GM12891 (cell line): Measurements from ENCODE around the gene BRD3.

Experiments used
- POLR2A ChIP-seq: IDR thresholded peaks from 2 replicates; pipeline ENCODE4 v1.6.1; 2011; ENCODE audit warnings: low read depth, low read length, control low read depth
- POLR2AphosphoS5 ChIP-seq: IDR thresholded peaks from 2 replicates; pipeline ENCODE4 v1.6.1; 2011; ENCODE audit warnings: low read depth, low read length, control low read depth
- POU2F2 ChIP-seq: IDR thresholded peaks from 2 replicates; pipeline ENCODE4 v1.6.1; 2011; ENCODE audit warnings: low read depth, mild to moderate bottlenecking, control low read depth, low read length, moderate library complexity

DNA sequence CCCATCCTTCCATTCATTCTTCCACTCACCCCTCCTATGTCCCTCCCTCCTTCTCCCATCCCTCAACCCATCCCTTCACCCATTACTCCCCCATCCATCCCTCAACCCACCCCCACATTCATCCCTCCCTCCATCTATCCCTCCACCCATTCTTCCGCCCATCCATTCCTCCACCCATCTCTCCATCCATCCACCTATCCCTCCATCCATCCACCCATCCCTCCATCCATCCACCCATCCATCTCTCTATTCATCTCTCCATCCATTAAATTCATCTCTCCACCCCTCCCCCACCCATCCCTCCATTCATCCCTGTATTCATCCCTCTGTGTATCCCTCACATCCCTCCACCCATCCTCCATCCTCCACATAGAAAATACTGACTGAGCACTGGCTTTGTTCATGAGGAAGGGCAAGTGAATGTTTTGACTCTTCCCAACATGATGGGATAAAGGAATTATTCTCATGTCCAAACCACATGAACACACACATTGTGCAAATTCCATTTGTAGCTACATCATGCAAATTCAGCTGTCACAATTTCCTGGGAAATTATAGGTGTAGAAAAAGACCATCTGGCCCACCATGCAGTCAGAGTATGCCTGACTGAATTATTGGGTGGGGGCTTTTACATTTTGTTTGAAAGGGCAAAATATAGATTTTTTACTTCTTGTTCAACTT is 68.8 kb downstream of the BRD3 start:
- TF ChIP-seq POLR2A (no peak), POU2F2 (no peak), POLR2AphosphoS5 (no peak)
